Gastroesophageal sphincter (tissue), 3 donors: ENCODE data around the gene BHLHE23.

Experiments
- CTCF ChIP-seq, 4 experiments: fragments of 200-600 bp in 2 of 4; fragments of 450-650 bp in 2 of 4; sonication (generic) in 1 of 4; IDR thresholded peaks; one replicate each; pipeline ENCODE4 v1.5.1; 2017 to 2019; ENCODE audit warnings: antibody characterized with exemption in 4 of 4, mild to moderate bottlenecking in 2 of 4, moderate library complexity in 2 of 4
- POLR2A ChIP-seq, 2 donors: fragments of 450-650 bp; IDR thresholded peaks; one replicate each; pipeline ENCODE4 v1.6.1; 2017; ENCODE audit warnings: antibody characterized with exemption in 2 of 2, mild to moderate bottlenecking in 2 of 2, moderate library complexity in 1 of 2

GRCh38 chr20:63015147-63015661 is 8.4 kb upstream of the BHLHE23 start:
- no peak for TF ChIP-seq CTCF (IDR thresholded peaks at IDR 0.05)
- no peak for TF ChIP-seq POLR2A (IDR thresholded peaks at IDR 0.05)
